GM18907 (cell line): ENCODE results near the gene SFT2D3.

Experiments used
- ATAC-seq: cut with Tn5 transposase; IDR thresholded peaks from one replicate; pipeline ENCODE4 v1.9.1; 2021; ENCODE audit warnings: mild to moderate bottlenecking, moderate library complexity; ENCODE audit not compliant: unreplicated experiment

Gene SFT2D3

GRCh38 chr2:127739800-127740199, 38.5 kb downstream of the SFT2D3 start:
- ATAC-seq, result no peak

- ATAC-seq, result no peak
These were observed 39.5 kb downstream of the SFT2D3 start for GRCh38 chr2:127740665-127741288.

- ATAC-seq, result peak; percentile 49
These were observed 42.3 kb downstream of the SFT2D3 start for GRCh38 chr2:127743477-127744026.

GRCh38 chr2:127747621-127748020, 46.3 kb downstream of the SFT2D3 start:
- ATAC-seq, result no peak

GRCh38 chr2:127749537-127749936, 48.2 kb downstream of the SFT2D3 start:
- ATAC-seq, result peak; percentile 99

- ATAC-seq, result no peak
These were observed 52.1 kb downstream of the SFT2D3 start for GRCh38 chr2:127753374-127753773.

- no peak for ATAC-seq
These were observed 52.9 kb downstream of the SFT2D3 start for GRCh38 chr2:127754186-127754585.
